Measurements from ENCODE around the gene SUPT4H1. TPM values are rescaled to one million over a fixed set of nuclear protein-coding genes. Genes with fewer than 3 reads are reported as not detected.

Gene SUPT4H1
- total and polyA plus RNA-seq, 9 of the 15 experiments (the other 6 are each of a cell fraction or from before 2014, with no cell fraction given): 62.1 to 320 (median 117) TPM

- TF ChIP-seq, protein P1, sequence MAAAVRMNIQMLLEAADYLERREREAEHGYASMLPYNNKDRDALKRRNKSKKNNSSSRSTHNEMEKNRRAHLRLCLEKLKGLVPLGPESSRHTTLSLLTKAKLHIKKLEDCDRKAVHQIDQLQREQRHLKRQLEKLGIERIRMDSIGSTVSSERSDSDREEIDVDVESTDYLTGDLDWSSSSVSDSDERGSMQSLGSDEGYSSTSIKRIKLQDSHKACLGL (CRISPR knock-in tag; IDR thresholded peaks at IDR 0.05; ENCODE audit: borderline replicate concordance, poor library complexity, severe bottlenecking): no peak
- TF ChIP-seq NFRKB (IDR thresholded peaks at IDR 0.05; ENCODE audit: low read depth) (peak; percentile 63; the same call in 1 of the 2 replicates), RAD21 (CRISPR knock-in tag; conservative IDR thresholded peaks at IDR 0.05 in 1 of 2, IDR thresholded peaks at IDR 0.05 in 1 of 2) (no peak), ZNF696 (CRISPR knock-in tag; conservative IDR thresholded peaks at IDR 0.05) (no peak), RBM17 (IDR thresholded peaks at IDR 0.05; ENCODE audit: borderline replicate concordance, low read depth, low read length) (no peak), HDAC3 (IDR thresholded peaks at IDR 0.05; ENCODE audit: borderline replicate concordance, partially characterized antibody) (no peak), MTF1 (CRISPR knock-in tag; IDR thresholded peaks at IDR 0.05; ENCODE audit: borderline replicate concordance) (no peak), SPI1 (IDR thresholded peaks at IDR 0.05; ENCODE audit: borderline replicate concordance, low read depth, low read length) (no peak), MAZ (CRISPR knock-in tag; conservative IDR thresholded peaks at IDR 0.05 in 1 of 2, IDR thresholded peaks at IDR 0.05 in 1 of 2) (0 out of 4 replicates have a peak, but pooled peaks of 1 of the 2 experiments have one; percentile 3), DMBX1 (CRISPR knock-in tag; IDR thresholded peaks at IDR 0.05; ENCODE audit: borderline replicate concordance) (no peak; the same call in 1 of the 2 replicates), BDP1 (IDR thresholded peaks at IDR 0.05; ENCODE audit: insufficient read depth, insufficient read length) (no peak), CCAR2 (IDR thresholded peaks at IDR 0.05; ENCODE audit: low read depth, low read length) (no peak), BMI1 (IDR thresholded peaks at IDR 0.05; ENCODE audit: low read length) (no peak), ZNF274 (IDR thresholded peaks at IDR 0.05; ENCODE audit: borderline replicate concordance, low read depth, low read length) (no peak), SIRT6 (IDR thresholded peaks at IDR 0.05; ENCODE audit: low read depth, low read length) (no peak), NFYB (IDR thresholded peaks at IDR 0.05; ENCODE audit: extremely low read depth, insufficient read length) (no peak), MTA2 (IDR thresholded peaks at IDR 0.05; ENCODE audit: low read depth) (no peak), FOS (IDR thresholded peaks at IDR 0.05; ENCODE audit: extremely low read depth, insufficient read length) (no peak), TAL1 (IDR thresholded peaks at IDR 0.05) (no peak)
- TF ChIP-seq, protein P2, sequence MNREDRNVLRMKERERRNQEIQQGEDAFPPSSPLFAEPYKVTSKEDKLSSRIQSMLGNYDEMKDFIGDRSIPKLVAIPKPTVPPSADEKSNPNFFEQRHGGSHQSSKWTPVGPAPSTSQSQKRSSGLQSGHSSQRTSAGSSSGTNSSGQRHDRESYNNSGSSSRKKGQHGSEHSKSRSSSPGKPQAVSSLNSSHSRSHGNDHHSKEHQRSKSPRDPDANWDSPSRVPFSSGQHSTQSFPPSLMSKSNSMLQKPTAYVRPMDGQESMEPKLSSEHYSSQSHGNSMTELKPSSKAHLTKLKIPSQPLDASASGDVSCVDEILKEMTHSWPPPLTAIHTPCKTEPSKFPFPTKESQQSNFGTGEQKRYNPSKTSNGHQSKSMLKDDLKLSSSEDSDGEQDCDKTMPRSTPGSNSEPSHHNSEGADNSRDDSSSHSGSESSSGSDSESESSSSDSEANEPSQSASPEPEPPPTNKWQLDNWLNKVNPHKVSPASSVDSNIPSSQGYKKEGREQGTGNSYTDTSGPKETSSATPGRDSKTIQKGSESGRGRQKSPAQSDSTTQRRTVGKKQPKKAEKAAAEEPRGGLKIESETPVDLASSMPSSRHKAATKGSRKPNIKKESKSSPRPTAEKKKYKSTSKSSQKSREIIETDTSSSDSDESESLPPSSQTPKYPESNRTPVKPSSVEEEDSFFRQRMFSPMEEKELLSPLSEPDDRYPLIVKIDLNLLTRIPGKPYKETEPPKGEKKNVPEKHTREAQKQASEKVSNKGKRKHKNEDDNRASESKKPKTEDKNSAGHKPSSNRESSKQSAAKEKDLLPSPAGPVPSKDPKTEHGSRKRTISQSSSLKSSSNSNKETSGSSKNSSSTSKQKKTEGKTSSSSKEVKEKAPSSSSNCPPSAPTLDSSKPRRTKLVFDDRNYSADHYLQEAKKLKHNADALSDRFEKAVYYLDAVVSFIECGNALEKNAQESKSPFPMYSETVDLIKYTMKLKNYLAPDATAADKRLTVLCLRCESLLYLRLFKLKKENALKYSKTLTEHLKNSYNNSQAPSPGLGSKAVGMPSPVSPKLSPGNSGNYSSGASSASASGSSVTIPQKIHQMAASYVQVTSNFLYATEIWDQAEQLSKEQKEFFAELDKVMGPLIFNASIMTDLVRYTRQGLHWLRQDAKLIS (CRISPR knock-in tag; IDR thresholded peaks at IDR 0.05): no peak
- TF ChIP-seq, protein P3, sequence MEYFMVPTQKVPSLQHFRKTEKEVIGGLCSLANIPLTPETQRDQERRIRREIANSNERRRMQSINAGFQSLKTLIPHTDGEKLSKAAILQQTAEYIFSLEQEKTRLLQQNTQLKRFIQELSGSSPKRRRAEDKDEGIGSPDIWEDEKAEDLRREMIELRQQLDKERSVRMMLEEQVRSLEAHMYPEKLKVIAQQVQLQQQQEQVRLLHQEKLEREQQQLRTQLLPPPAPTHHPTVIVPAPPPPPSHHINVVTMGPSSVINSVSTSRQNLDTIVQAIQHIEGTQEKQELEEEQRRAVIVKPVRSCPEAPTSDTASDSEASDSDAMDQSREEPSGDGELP (CRISPR knock-in tag; IDR thresholded peaks at IDR 0.05; ENCODE audit: borderline replicate concordance): peak; percentile 35; the same call in 1 of the 2 replicates
Observed at GRCh38 chr17:58332778-58333735, 18.9 kb downstream of the SUPT4H1 start (continued).
